ENCODE data around the gene UNC13D. TPM values are rescaled to one million over a fixed set of nuclear protein-coding genes. Genes with fewer than 3 reads are reported as not detected.

Gene UNC13D
- total RNA-seq, 1 experiment from 2014 or later, result 12.7 TPM

GRCh38 chr17:75837899-75838298 lies 6.3 kb downstream of the UNC13D start:
- DNase-seq (ENCODE audit: low read depth, low spot score) (no peak), ATAC-seq (no peak)
- Histone ChIP-seq H3K4me3 (ENCODE audit: low read depth in 2 of 2, low read length in 2 of 2) (no peak overlapping the region), H3K27me3 (ENCODE audit: control insufficient read depth, insufficient read depth, low read length) (no peaks in the 10 kb centered on the region), H3K4me1 (ENCODE audit: control insufficient read depth, insufficient read depth, low read length) (no peaks in the 10 kb centered on the region), H3K36me3 (ENCODE audit: control insufficient read depth, insufficient read depth, low read length) (no peaks in the 10 kb centered on the region), H3K27ac (ENCODE audit: low read length) (no peak overlapping the region), H3K9me3 (ENCODE audit: control insufficient read depth, insufficient read depth, low read depth, low read length) (no peaks in the 10 kb centered on the region)
- TF ChIP-seq POLR2AphosphoS5 (IDR thresholded peaks at IDR 0.05; ENCODE audit: low read depth, low read length) (no peak), SIN3A (IDR thresholded peaks at IDR 0.05; ENCODE audit: borderline replicate concordance, insufficient read depth, low read depth, low read length) (no peak), TCF7L2 (IDR thresholded peaks at IDR 0.05; ENCODE audit: low read depth, low read length) (no peak), REST (IDR thresholded peaks at IDR 0.05; ENCODE audit: insufficient read depth in 1 of 2, low read depth in 2 of 2, low read length in 1 of 2) (no peak)
- TF ChIP-seq, protein P1, sequence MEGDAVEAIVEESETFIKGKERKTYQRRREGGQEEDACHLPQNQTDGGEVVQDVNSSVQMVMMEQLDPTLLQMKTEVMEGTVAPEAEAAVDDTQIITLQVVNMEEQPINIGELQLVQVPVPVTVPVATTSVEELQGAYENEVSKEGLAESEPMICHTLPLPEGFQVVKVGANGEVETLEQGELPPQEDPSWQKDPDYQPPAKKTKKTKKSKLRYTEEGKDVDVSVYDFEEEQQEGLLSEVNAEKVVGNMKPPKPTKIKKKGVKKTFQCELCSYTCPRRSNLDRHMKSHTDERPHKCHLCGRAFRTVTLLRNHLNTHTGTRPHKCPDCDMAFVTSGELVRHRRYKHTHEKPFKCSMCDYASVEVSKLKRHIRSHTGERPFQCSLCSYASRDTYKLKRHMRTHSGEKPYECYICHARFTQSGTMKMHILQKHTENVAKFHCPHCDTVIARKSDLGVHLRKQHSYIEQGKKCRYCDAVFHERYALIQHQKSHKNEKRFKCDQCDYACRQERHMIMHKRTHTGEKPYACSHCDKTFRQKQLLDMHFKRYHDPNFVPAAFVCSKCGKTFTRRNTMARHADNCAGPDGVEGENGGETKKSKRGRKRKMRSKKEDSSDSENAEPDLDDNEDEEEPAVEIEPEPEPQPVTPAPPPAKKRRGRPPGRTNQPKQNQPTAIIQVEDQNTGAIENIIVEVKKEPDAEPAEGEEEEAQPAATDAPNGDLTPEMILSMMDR (IDR thresholded peaks at IDR 0.05), result no peak
- in situ Hi-C loops (cut with HindIII; ENCODE audit: low pct_unique_long_range_greater_than_20kb, low sequenced_read_pairs) (no loop called here), intact Hi-C loops (cut with micrococcal nuclease; ENCODE audit: unreplicated experiment) (no loop called here)
- POLR2A ChIA-PET, result no interaction called here
- no TSS peak for BruUV-seq (replicated peaks)
- CTCF ChIA-PET, result no interaction called here

GRCh38 chr17:75836605-75837004 lies 7.6 kb downstream of the UNC13D start:
- CTCF ChIA-PET, result no interaction called here

More at GRCh38 chr17:75836605-75837004, 7.6 kb downstream of the UNC13D start:
- no peak for DNase-seq (ENCODE audit: low read depth, low spot score)
- no peak for TF ChIP-seq REST (IDR thresholded peaks at IDR 0.05; ENCODE audit: insufficient read depth in 1 of 2, low read depth in 2 of 2, low read length in 1 of 2)
- TF ChIP-seq POLR2AphosphoS5 (IDR thresholded peaks at IDR 0.05; ENCODE audit: low read depth, low read length), result no peak
- TF ChIP-seq, protein P1 (IDR thresholded peaks at IDR 0.05), result no peak
- no peak for TF ChIP-seq TCF7L2 (IDR thresholded peaks at IDR 0.05; ENCODE audit: low read depth, low read length)
- no peak for TF ChIP-seq SIN3A (IDR thresholded peaks at IDR 0.05; ENCODE audit: borderline replicate concordance, insufficient read depth, low read depth, low read length)
- no peak overlapping the region for H3K27ac ChIP-seq (ENCODE audit: low read length)
- intact Hi-C loops (cut with micrococcal nuclease; ENCODE audit: unreplicated experiment), result no loop called here
- no peak for ATAC-seq
- in situ Hi-C loops (cut with HindIII; ENCODE audit: low pct_unique_long_range_greater_than_20kb, low sequenced_read_pairs), result no loop called here
- no peak overlapping the region for H3K4me3 ChIP-seq (ENCODE audit: low read depth in 2 of 2, low read length in 2 of 2)
- H3K9me3 ChIP-seq (ENCODE audit: control insufficient read depth, insufficient read depth, low read depth, low read length), result no peaks in the 10 kb centered on the region
- no peaks in the 10 kb centered on the region for H3K27me3 ChIP-seq (ENCODE audit: control insufficient read depth, insufficient read depth, low read length)
- H3K36me3 ChIP-seq (ENCODE audit: control insufficient read depth, insufficient read depth, low read length), result no peaks in the 10 kb centered on the region
- POLR2A ChIA-PET, result no interaction called here
- BruUV-seq (replicated peaks), result no TSS peak
- no peaks in the 10 kb centered on the region; the same call in 1 of the 2 replicates for H3K4me1 ChIP-seq (ENCODE audit: control insufficient read depth, insufficient read depth, low read length)
